Measurements from ENCODE around the gene DBNDD1.
"Not testable (repeated sequence)": the region's sequence is repeated elsewhere in the genome, so short reads cannot be mapped to it uniquely, and the experiment has no call there.

The DBNDD1 gene

GRCh38 chr16:89995475-89996177 lies 23.6 kb downstream of the DBNDD1 start:
- not testable (repeated sequence) for H3K27me3 ChIP-seq (ENCODE audit: insufficient read depth, low read length); H3K4me3 ChIP-seq (ENCODE audit: low read length); H3K4me1 ChIP-seq (ENCODE audit: insufficient read depth, low read length)
- H3K9me3 ChIP-seq (ENCODE audit: insufficient read depth, low read depth, low read length), result peaks cover 24% of the 10 kb centered on the region; the same call in 1 of the 2 replicates
- H3K36me3 ChIP-seq (ENCODE audit: insufficient read depth, low read depth, low read length), result peaks cover 69% of the 10 kb centered on the region
- H3K9ac ChIP-seq (ENCODE audit: low read depth, low read length), result peak overlapping the region; percentile 63; the same call in 1 of the 2 replicates
- H3K27ac ChIP-seq (ENCODE audit: low read length), result peak overlapping the region; percentile 73

GRCh38 chr16:89994721-89995474 lies 24.4 kb downstream of the DBNDD1 start:
- H3K4me1 ChIP-seq (ENCODE audit: insufficient read depth, low read length); H3K27me3 ChIP-seq (ENCODE audit: insufficient read depth, low read length); H3K4me3 ChIP-seq (ENCODE audit: low read length): not testable (repeated sequence)
- Histone ChIP-seq H3K36me3 (ENCODE audit: insufficient read depth, low read depth, low read length) (peaks cover 74% of the 10 kb centered on the region), H3K9ac (ENCODE audit: low read depth, low read length) (peak overlapping the region; percentile 63; the same call in 1 of the 2 replicates), H3K27ac (ENCODE audit: low read length) (peak overlapping the region; percentile 73), H3K9me3 (ENCODE audit: insufficient read depth, low read depth, low read length) (peaks cover 24% of the 10 kb centered on the region; the same call in 1 of the 2 replicates)

DNA sequence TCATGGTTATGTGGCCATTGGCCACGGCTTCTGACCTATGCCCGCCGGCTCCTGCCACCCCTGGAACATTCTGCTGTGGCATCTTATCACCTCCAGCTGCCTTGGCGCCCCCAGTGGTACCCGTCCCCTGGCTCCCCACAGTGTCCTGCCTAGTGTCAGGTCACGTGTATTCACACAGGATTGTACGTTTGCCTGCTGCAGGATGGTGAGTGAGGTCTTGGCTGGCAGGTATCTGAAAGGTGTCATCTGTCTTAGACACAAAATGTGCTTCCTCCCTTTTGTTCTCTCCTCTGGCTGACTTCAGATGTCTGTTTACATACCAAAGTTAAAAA lies 24.9 kb downstream of the DBNDD1 start:
- no peak overlapping the region for H3K4me3 ChIP-seq (ENCODE audit: low read length)
- H3K9me3 ChIP-seq (ENCODE audit: insufficient read depth, low read depth, low read length), result peaks cover 24% of the 10 kb centered on the region; the same call in 1 of the 2 replicates
- no peaks in the 10 kb centered on the region for H3K27me3 ChIP-seq (ENCODE audit: insufficient read depth, low read length)
- H3K4me1 ChIP-seq (ENCODE audit: insufficient read depth, low read length), result no peaks in the 10 kb centered on the region
- peaks cover 75% of the 10 kb centered on the region for H3K36me3 ChIP-seq (ENCODE audit: insufficient read depth, low read depth, low read length)
- H3K9ac ChIP-seq (ENCODE audit: low read depth, low read length), result peak overlapping the region; percentile 10; the same call in 1 of the 2 replicates
- peak overlapping the region; percentile 73 for H3K27ac ChIP-seq (ENCODE audit: low read length)

DNA sequence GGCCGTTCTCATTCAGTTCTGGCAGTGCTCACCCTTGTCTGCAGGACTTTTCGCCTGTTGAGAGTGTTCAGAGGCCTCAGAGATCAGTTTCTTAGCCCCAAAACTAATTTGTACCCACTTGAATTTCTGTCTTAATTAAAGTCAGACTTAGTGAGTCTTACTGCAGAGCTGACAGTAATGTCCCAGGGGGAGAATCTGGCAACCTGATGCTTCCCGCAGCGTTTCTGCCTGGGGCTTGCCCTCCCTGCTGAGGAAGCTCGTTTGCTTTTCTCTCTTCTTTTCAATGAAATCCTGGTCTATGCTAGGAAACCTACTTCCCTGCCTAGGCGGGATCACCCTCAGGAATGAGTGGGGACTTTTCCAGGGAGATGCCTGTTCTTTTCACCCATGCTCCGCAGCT lies 25.3 kb downstream of the DBNDD1 start:
- Histone ChIP-seq H3K9me3 (ENCODE audit: insufficient read depth, low read depth, low read length) (peaks cover 24% of the 10 kb centered on the region; the same call in 1 of the 2 replicates), H3K27me3 (ENCODE audit: insufficient read depth, low read length) (no peaks in the 10 kb centered on the region), H3K36me3 (ENCODE audit: insufficient read depth, low read depth, low read length) (peaks cover 79% of the 10 kb centered on the region), H3K4me3 (ENCODE audit: low read length) (no peak overlapping the region), H3K9ac (ENCODE audit: low read depth, low read length) (peak overlapping the region; percentile 10; the same call in 1 of the 2 replicates), H3K27ac (ENCODE audit: low read length) (no peak overlapping the region), H3K4me1 (ENCODE audit: insufficient read depth, low read length) (no peaks in the 10 kb centered on the region)

DNA sequence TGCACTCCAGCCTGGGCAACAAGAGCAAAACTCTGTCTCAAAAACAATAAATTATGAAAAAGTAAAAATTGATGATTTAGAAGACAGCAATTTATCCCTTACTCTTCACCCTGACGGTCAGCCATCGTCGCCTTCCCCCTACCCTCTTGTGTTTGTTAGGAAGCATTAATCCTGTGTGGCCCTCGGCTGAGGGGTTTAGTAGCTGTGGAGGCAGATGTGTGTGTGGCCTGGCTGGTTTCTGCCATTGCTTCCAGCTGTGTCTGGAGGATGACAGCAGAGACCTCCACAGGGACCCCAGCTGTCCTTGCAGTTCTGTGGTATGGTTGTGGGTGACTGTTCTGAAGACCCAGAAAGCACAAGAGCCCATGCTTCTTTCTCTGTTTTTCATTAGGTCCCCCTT lies 25.9 kb downstream of the DBNDD1 start:
- Histone ChIP-seq H3K36me3 (ENCODE audit: insufficient read depth, low read depth, low read length) (peaks cover 84% of the 10 kb centered on the region), H3K4me3 (ENCODE audit: low read length) (no peak overlapping the region)

DNA sequence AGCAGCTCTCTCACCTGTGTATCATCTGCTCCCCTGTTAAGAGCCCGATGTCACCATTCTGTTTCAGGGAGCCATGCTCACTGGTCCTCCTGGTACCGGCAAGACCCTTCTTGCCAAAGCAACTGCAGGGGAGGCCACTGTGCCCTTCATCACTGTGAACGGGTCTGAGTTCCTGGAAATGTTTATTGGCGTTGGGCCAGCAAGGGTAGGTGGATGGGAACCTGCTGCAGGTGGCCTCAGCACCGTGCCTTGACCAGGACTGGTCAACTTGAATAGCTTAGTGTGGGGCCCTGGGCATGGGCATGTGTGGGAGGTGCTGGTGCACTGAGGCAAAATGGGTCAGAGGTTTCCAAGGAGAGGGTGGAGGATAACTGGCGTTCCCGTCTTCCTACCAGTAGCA lies 28.5 kb downstream of the DBNDD1 start:
- Histone ChIP-seq H3K36me3 (ENCODE audit: insufficient read depth, low read depth, low read length) (peaks cover 76% of the 10 kb centered on the region), H3K27me3 (ENCODE audit: insufficient read depth, low read length) (no peaks in the 10 kb centered on the region)

More for the DNA sequence above, 25.9 kb downstream of the DBNDD1 start:
- Histone ChIP-seq H3K27ac (ENCODE audit: low read length) (no peak overlapping the region), H3K27me3 (ENCODE audit: insufficient read depth, low read length) (no peaks in the 10 kb centered on the region), H3K4me1 (ENCODE audit: insufficient read depth, low read length) (no peaks in the 10 kb centered on the region), H3K9me3 (ENCODE audit: insufficient read depth, low read depth, low read length) (peaks cover 24% of the 10 kb centered on the region; the same call in 1 of the 2 replicates), H3K9ac (ENCODE audit: low read depth, low read length) (no peak overlapping the region)

GRCh38 chr16:89988951-89989350 lies 30.3 kb downstream of the DBNDD1 start:
- no peaks in the 10 kb centered on the region for H3K27me3 ChIP-seq (ENCODE audit: insufficient read depth, low read length)
- no peaks in the 10 kb centered on the region for H3K9me3 ChIP-seq (ENCODE audit: insufficient read depth, low read depth, low read length)
- H3K4me1 ChIP-seq (ENCODE audit: insufficient read depth, low read length), result no peaks in the 10 kb centered on the region
- no peak overlapping the region for H3K4me3 ChIP-seq (ENCODE audit: low read length)
- H3K9ac ChIP-seq (ENCODE audit: low read depth, low read length), result no peak overlapping the region
- H3K27ac ChIP-seq (ENCODE audit: low read length), result no peak overlapping the region
- H3K36me3 ChIP-seq (ENCODE audit: insufficient read depth, low read depth, low read length), result peaks cover 73% of the 10 kb centered on the region

More for the DNA sequence above, 28.5 kb downstream of the DBNDD1 start:
- peaks cover 17% of the 10 kb centered on the region; the same call in 1 of the 2 replicates for H3K9me3 ChIP-seq (ENCODE audit: insufficient read depth, low read depth, low read length)
- no peak overlapping the region for H3K4me3 ChIP-seq (ENCODE audit: low read length)
- H3K27ac ChIP-seq (ENCODE audit: low read length), result no peak overlapping the region
- H3K4me1 ChIP-seq (ENCODE audit: insufficient read depth, low read length), result no peaks in the 10 kb centered on the region
- H3K9ac ChIP-seq (ENCODE audit: low read depth, low read length), result no peak overlapping the region

DNA sequence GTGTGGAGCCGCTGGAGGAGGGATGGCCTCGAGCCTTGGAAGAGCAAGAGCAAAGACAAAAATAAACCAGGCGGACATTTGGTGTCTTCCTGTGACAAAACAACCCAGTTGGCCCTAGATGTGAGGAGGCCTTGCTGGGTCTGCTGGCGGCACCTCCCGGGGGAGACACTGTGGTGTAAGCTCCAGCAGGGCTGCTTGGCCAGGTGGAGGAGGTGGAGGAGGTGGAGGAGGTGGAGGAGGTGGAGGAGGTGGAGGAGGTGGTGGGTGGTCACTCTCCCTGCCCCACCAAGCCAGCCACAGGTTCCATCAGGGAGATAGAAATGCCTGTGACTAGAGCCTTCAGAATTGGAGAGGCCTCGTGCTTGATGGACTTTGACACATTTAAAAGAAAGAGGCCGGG lies 32.1 kb downstream of the DBNDD1 start:
- Histone ChIP-seq H3K36me3 (ENCODE audit: insufficient read depth, low read depth, low read length) (peaks cover 74% of the 10 kb centered on the region), H3K9me3 (ENCODE audit: insufficient read depth, low read depth, low read length) (no peaks in the 10 kb centered on the region), H3K9ac (ENCODE audit: low read depth, low read length) (no peak overlapping the region), H3K4me3 (ENCODE audit: low read length) (no peak overlapping the region), H3K27ac (ENCODE audit: low read length) (no peak overlapping the region), H3K4me1 (ENCODE audit: insufficient read depth, low read length) (no peaks in the 10 kb centered on the region), H3K27me3 (ENCODE audit: insufficient read depth, low read length) (no peaks in the 10 kb centered on the region)

- H3K4me1 ChIP-seq (ENCODE audit: insufficient read depth, low read length), result no peaks in the 10 kb centered on the region
- no peaks in the 10 kb centered on the region for H3K9me3 ChIP-seq (ENCODE audit: insufficient read depth, low read depth, low read length)
- no peaks in the 10 kb centered on the region for H3K27me3 ChIP-seq (ENCODE audit: insufficient read depth, low read length)
- H3K9ac ChIP-seq (ENCODE audit: low read depth, low read length), result no peak overlapping the region
- H3K27ac ChIP-seq (ENCODE audit: low read length), result no peak overlapping the region
- peaks cover 74% of the 10 kb centered on the region for H3K36me3 ChIP-seq (ENCODE audit: insufficient read depth, low read depth, low read length)
- H3K4me3 ChIP-seq (ENCODE audit: low read length), result no peak overlapping the region
Observed at GRCh38 chr16:89986600-89986999, 32.7 kb downstream of the DBNDD1 start.

DNA sequence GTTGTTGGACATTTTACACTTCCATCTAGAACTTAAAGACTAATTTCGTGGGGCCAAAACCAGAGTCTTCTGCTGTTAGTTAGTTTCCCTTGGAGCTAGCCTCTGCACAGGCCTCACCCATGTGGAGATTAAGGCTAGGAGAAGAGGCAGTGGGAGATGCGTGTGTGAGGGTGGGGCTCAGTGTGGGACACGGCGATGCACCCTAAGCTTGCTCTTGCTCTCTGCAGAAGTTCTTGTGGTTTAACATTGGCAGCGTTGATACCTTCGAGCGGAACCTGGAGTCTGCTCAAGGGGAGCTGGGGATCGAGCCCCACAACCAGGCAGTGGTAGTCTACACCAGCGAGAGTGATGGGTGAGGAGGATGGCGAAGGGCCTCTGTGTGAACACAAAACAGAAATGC lies 34.0 kb downstream of the DBNDD1 start:
- Histone ChIP-seq H3K27ac (ENCODE audit: low read length) (no peak overlapping the region), H3K27me3 (ENCODE audit: insufficient read depth, low read length) (no peaks in the 10 kb centered on the region), H3K36me3 (ENCODE audit: insufficient read depth, low read depth, low read length) (peaks cover 72% of the 10 kb centered on the region), H3K4me1 (ENCODE audit: insufficient read depth, low read length) (no peaks in the 10 kb centered on the region), H3K9me3 (ENCODE audit: insufficient read depth, low read depth, low read length) (no peaks in the 10 kb centered on the region), H3K4me3 (ENCODE audit: low read length) (no peak overlapping the region), H3K9ac (ENCODE audit: low read depth, low read length) (no peak overlapping the region)

DNA sequence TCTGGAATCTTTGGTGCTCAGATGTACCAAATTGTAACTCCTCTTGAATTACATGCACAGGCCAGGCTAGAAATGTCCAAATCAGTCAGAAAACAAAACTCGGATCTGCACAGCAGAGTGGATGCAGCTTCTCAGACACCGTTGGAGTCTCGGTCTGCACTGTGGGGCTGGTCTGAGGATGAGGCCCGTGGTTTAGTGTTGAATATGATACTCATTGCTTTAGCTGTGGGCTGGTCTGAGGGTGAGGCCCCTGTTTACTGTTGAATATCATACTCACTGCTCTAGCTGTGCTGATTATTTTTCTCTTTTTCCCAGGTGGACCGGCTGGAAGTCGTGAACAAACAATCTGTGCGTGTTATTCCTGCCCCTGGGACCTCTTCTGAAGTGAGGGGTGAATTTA lies 35.0 kb downstream of the DBNDD1 start:
- H3K9ac ChIP-seq (ENCODE audit: low read depth, low read length), result no peak overlapping the region
- H3K4me1 ChIP-seq (ENCODE audit: insufficient read depth, low read length), result no peaks in the 10 kb centered on the region
- H3K36me3 ChIP-seq (ENCODE audit: insufficient read depth, low read depth, low read length), result peaks cover 77% of the 10 kb centered on the region
- H3K4me3 ChIP-seq (ENCODE audit: low read length), result no peak overlapping the region
- no peaks in the 10 kb centered on the region for H3K9me3 ChIP-seq (ENCODE audit: insufficient read depth, low read depth, low read length)
- H3K27ac ChIP-seq (ENCODE audit: low read length), result no peak overlapping the region
- no peaks in the 10 kb centered on the region for H3K27me3 ChIP-seq (ENCODE audit: insufficient read depth, low read length)

GRCh38 chr16:89983536-89983935 lies 35.7 kb downstream of the DBNDD1 start:
- Histone ChIP-seq H3K4me1 (ENCODE audit: insufficient read depth, low read length) (no peaks in the 10 kb centered on the region), H3K9ac (ENCODE audit: low read depth, low read length) (no peak overlapping the region), H3K4me3 (ENCODE audit: low read length) (no peak overlapping the region), H3K9me3 (ENCODE audit: insufficient read depth, low read depth, low read length) (no peaks in the 10 kb centered on the region), H3K27me3 (ENCODE audit: insufficient read depth, low read length) (no peaks in the 10 kb centered on the region), H3K36me3 (ENCODE audit: insufficient read depth, low read depth, low read length) (peaks cover 76% of the 10 kb centered on the region), H3K27ac (ENCODE audit: low read length) (no peak overlapping the region)
